ENCODE measurements around the gene SMIM24. TPM values are rescaled to one million over a fixed set of nuclear protein-coding genes. Genes with fewer than 3 reads are reported as not detected.

Gene SMIM24
- total RNA-seq, 1 donor from 2014 or later: 1.7 TPM

GRCh38 chr19:3492919-3493318 lies 12.6 kb upstream of the SMIM24 start:
- H3K9ac ChIP-seq: no peak overlapping the region
- H3K27ac ChIP-seq: no peak overlapping the region
- H3F3A ChIP-seq (ENCODE audit: low read depth): no peaks in the 10 kb centered on the region
- Mint-ChIP-seq H3K27me3 (ENCODE audit: insufficient read depth, low read depth) (no peaks in the 10 kb centered on the region), H3K4me3 (peak overlapping the region; percentile 18), H3K9me3 (no peaks in the 10 kb centered on the region), H3K36me3 (peaks cover 16% of the 10 kb centered on the region), H3K27ac (no peak overlapping the region), H3K4me1 (no peaks in the 10 kb centered on the region)
- H4K20me1 ChIP-seq (ENCODE audit: low read depth): no peaks in the 10 kb centered on the region
- no peak overlapping the region for H3K4me3 ChIP-seq
- peaks cover 2% of the 10 kb centered on the region for H3K79me2 ChIP-seq (ENCODE audit: low read depth)
- no peaks in the 10 kb centered on the region for H3K4me1 ChIP-seq
- no peak for DNase-seq (ENCODE audit: low spot score)
- H3K36me3 ChIP-seq: no peaks in the 10 kb centered on the region
- H3K27me3 ChIP-seq: no peaks in the 10 kb centered on the region
- H3K9me3 ChIP-seq (ENCODE audit: low read depth): no peaks in the 10 kb centered on the region
- TF ChIP-seq EZH2 (IDR thresholded peaks at IDR 0.05): no peak
- no peak for TF ChIP-seq CTCF (IDR thresholded peaks at IDR 0.05)
- no peak for TF ChIP-seq EZH2phosphoT487 (IDR thresholded peaks at IDR 0.05)
- no peak overlapping the region for H2AFZ ChIP-seq (replicated peaks)
- H3K4me2 ChIP-seq: no peak overlapping the region

DNA sequence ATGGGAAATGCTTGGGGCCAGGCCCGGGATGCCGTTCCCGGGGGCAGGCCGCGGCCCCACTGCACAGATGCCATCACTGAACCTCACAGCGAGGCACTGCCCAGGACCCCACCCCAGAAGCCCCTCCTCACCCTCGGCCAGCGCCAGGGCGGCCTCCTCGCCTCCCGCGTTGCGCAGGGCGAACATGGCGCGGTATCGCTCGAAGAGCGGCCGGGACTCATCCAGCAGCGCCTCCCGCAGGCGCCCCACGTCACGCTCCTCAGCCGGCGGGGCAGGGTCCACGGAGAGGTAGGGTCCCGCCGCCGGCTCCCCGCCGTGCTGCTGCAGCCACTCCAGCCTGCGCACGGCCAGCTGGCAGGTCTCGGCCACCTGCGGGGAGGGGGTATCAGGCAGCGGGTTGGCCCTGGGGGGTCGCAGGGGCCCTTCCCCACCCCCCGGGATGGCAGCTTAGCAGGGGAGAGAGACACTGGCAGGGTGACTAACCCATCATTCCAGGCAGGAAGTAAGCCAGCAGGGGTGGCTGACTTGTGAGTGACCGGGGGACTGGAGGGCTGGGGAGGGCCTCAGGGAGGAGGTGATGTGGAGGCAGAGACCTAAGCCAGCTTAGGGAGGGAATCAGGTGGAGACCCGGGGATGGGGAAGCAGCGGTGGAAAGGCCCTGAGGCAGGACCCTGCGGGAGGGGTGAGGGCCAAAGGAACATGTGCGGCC lies 12.0 kb upstream of the SMIM24 start:
- no peak overlapping the region for H2AFZ ChIP-seq (replicated peaks)
- H3K36me3 ChIP-seq: no peaks in the 10 kb centered on the region
- Mint-ChIP-seq H3K4me3 (peak overlapping the region; percentile 18), H3K27ac (no peak overlapping the region), H3K9me3 (no peaks in the 10 kb centered on the region), H3K4me1 (no peaks in the 10 kb centered on the region), H3K36me3 (peaks cover 15% of the 10 kb centered on the region), H3K27me3 (ENCODE audit: insufficient read depth, low read depth) (no peaks in the 10 kb centered on the region)
- no peaks in the 10 kb centered on the region for H3K79me2 ChIP-seq (ENCODE audit: low read depth)
- no peaks in the 10 kb centered on the region for H3K9me3 ChIP-seq (ENCODE audit: low read depth)
- no peak for DNase-seq (ENCODE audit: low spot score)
- H3K4me1 ChIP-seq: no peaks in the 10 kb centered on the region
- no peaks in the 10 kb centered on the region for H3K27me3 ChIP-seq
- no peak for TF ChIP-seq EZH2phosphoT487 (IDR thresholded peaks at IDR 0.05)
- no peak for TF ChIP-seq EZH2 (IDR thresholded peaks at IDR 0.05)
- H3K27ac ChIP-seq: no peak overlapping the region
- no peak overlapping the region for H3K4me2 ChIP-seq
- H3F3A ChIP-seq (ENCODE audit: low read depth): no peaks in the 10 kb centered on the region
- no peak overlapping the region for H3K4me3 ChIP-seq
- no peak overlapping the region for H3K9ac ChIP-seq
- no peaks in the 10 kb centered on the region for H4K20me1 ChIP-seq (ENCODE audit: low read depth)

DNA sequence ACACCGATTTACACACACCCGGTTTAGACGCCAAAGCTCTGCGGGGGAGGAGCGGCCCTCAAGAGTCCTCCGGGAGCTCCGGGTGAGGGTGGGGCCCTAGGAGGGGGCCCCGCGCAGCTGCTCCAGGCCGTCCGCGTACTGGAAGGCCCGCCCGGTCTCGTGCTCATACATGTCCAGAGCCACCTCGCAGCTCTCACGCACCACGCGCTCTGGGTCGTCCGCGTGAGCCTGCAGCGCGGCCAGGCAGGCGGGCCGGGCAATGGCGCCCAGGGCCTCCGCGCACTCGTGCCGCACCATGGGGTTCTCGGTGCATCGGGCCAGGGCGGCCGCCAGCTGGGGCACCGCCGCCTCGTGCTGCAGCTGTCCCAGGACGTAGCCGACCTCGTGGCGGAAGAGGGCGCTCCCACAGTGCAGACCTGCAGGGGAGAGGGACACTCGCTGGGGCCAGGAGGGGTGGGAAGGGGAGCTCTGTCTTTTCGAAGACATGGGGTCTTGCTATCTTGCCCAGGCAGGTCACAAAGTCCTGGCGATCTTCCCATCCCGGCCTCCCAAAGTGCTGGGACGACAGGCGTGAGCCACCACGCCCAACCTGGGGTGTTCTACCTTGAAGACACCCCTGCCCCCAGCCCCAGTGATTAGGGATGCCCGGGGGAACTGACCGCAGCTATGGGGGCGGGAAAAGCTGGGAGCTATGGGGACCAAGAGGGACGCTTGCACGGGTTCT lies 11.2 kb upstream of the SMIM24 start:
- no peaks in the 10 kb centered on the region for H3K27me3 ChIP-seq
- H3K27ac ChIP-seq: no peak overlapping the region
- H3K4me1 ChIP-seq: no peaks in the 10 kb centered on the region
- Mint-ChIP-seq H3K27ac (no peak overlapping the region), H3K27me3 (ENCODE audit: insufficient read depth, low read depth) (no peaks in the 10 kb centered on the region), H3K4me3 (no peak overlapping the region), H3K36me3 (peaks cover 11% of the 10 kb centered on the region), H3K4me1 (no peaks in the 10 kb centered on the region), H3K9me3 (no peaks in the 10 kb centered on the region)
- H3K36me3 ChIP-seq: no peaks in the 10 kb centered on the region
- H3K4me3 ChIP-seq: no peak overlapping the region
- DNase-seq (ENCODE audit: low spot score): no peak
- H3F3A ChIP-seq (ENCODE audit: low read depth): no peaks in the 10 kb centered on the region
- no peak overlapping the region for H3K4me2 ChIP-seq
- no peaks in the 10 kb centered on the region for H3K9me3 ChIP-seq (ENCODE audit: low read depth)
- TF ChIP-seq EZH2phosphoT487 (IDR thresholded peaks at IDR 0.05) (no peak), EZH2 (IDR thresholded peaks at IDR 0.05) (no peak), CTCF (IDR thresholded peaks at IDR 0.05) (no peak)
- H4K20me1 ChIP-seq (ENCODE audit: low read depth): no peaks in the 10 kb centered on the region
- no peak overlapping the region for H2AFZ ChIP-seq (replicated peaks)
- no peaks in the 10 kb centered on the region for H3K79me2 ChIP-seq (ENCODE audit: low read depth)
- H3K9ac ChIP-seq: no peak overlapping the region

GRCh38 chr19:3483226-3483628 lies 2.9 kb upstream of the SMIM24 start, which contains the start of gene SMIM44:
SMIM44 (minus strand) TSS chr19:3483441; CDS start chr19:3483403, 38 bp downstream.
- Histone ChIP-seq H3K27me3 (peaks cover 12% of the 10 kb centered on the region), H3K79me2 (ENCODE audit: low read depth) (no peaks in the 10 kb centered on the region), H3K9ac (no peak within 1 kb of the TSS), H3K4me3 (no peak within 1 kb of the TSS), H4K20me1 (ENCODE audit: low read depth) (no peaks in the 10 kb centered on the region), H2AFZ (replicated peaks) (no peak within 1 kb of the TSS), H3K36me3 (no peaks in the 10 kb centered on the region), H3K4me2 (no peak within 1 kb of the TSS), H3K9me3 (ENCODE audit: low read depth) (no peaks in the 10 kb centered on the region), H3K4me1 (no peaks in the 10 kb centered on the region), H3F3A (ENCODE audit: low read depth) (peaks cover 7% of the 10 kb centered on the region), H3K27ac (no peak within 1 kb of the TSS)
- H3K9me3 Mint-ChIP-seq: no peaks in the 10 kb centered on the region
- no peak within 1 kb of the TSS for H3K27ac Mint-ChIP-seq
- H3K4me3 Mint-ChIP-seq: no peak within 1 kb of the TSS
- H3K4me1 Mint-ChIP-seq: peaks cover 14% of the 10 kb centered on the region
- H3K36me3 Mint-ChIP-seq: no peaks in the 10 kb centered on the region
- peaks cover 13% of the 10 kb centered on the region for H3K27me3 Mint-ChIP-seq (ENCODE audit: insufficient read depth, low read depth)
- DNase-seq (ENCODE audit: low spot score): no peak
- TF ChIP-seq EZH2phosphoT487 (IDR thresholded peaks at IDR 0.05) (no peak), EZH2 (IDR thresholded peaks at IDR 0.05) (no peak), CTCF (IDR thresholded peaks at IDR 0.05) (no peak)

All from neural progenitor cell (in vitro differentiated cells).